ENCODE results near the gene PTH1R.

PTH1R gene

GRCh38 chr3:46892285-46893145, 15.0 kb downstream of the PTH1R start:
- Histone ChIP-seq H3K36me3 (ENCODE audit: insufficient read depth, insufficient read length, low read length) (no peaks in the 10 kb centered on the region), H3K9ac (ENCODE audit: insufficient read length, low read depth) (peak overlapping the region; percentile 73), H3K9me3 (ENCODE audit: insufficient read depth, low read length) (no peaks in the 10 kb centered on the region), H3K4me3 (ENCODE audit: insufficient read length, low read depth) (peak overlapping the region; percentile 24), H3K4me1 (ENCODE audit: insufficient read depth, insufficient read length) (peaks cover 40% of the 10 kb centered on the region), H3K27me3 (ENCODE audit: insufficient read depth, insufficient read length) (peaks cover 23% of the 10 kb centered on the region)
- TF ChIP-seq ZNF274 (IDR thresholded peaks at IDR 0.05; ENCODE audit: low read depth, low read length) = no peak
- DNase-seq (ENCODE audit: low read depth, low spot score) = peak; percentile 65

DNA sequence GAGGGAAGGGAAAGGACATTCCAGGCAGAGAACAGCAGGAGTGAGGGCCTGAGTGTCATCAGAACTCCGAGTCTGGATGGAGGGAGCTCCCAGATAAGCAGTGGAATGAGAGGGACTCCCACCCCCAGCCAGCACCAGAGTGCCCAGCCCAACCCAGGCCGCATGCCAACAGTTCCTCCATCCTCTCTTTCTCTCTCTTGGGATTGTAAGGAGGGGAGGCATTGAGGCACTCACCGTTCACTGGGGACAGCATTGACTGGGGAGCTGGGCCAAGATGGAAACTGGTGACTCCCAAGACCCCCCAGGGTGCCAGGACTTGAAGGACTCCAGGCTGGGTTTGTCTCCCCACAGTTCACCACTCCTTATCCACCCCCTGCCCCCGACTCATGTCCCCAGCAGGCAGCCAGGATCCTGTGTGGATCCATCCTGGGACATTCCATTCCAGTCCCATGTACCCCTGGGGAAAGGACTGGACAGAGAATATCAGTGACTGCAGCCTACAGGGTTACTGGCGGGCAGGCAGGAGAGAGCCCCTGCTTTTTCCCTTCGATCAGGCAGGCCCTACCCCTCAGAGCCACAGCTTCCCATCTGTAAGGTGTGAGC, 15.7 kb downstream of the PTH1R start:
- Histone ChIP-seq H3K9ac (ENCODE audit: insufficient read length, low read depth) (peak overlapping the region; percentile 68), H3K4me1 (ENCODE audit: insufficient read depth, insufficient read length) (peaks cover 40% of the 10 kb centered on the region), H3K36me3 (ENCODE audit: insufficient read depth, insufficient read length, low read length) (no peaks in the 10 kb centered on the region), H3K4me3 (ENCODE audit: insufficient read length, low read depth) (no peak overlapping the region), H3K27me3 (ENCODE audit: insufficient read depth, insufficient read length) (peaks cover 23% of the 10 kb centered on the region), H3K9me3 (ENCODE audit: insufficient read depth, low read length) (no peaks in the 10 kb centered on the region)
- DNase-seq (ENCODE audit: low read depth, low spot score) = no peak
- TF ChIP-seq SUZ12 (IDR thresholded peaks at IDR 0.05; ENCODE audit: extremely low read depth, insufficient read depth, insufficient read length) (no peak), ZNF274 (IDR thresholded peaks at IDR 0.05; ENCODE audit: low read depth, low read length) (no peak), YY1 (IDR thresholded peaks at IDR 0.05; ENCODE audit: insufficient read depth, insufficient read length) (no peak)

- H3K4me1 ChIP-seq (ENCODE audit: insufficient read depth, insufficient read length) = peaks cover 40% of the 10 kb centered on the region
- no peaks in the 10 kb centered on the region for H3K36me3 ChIP-seq (ENCODE audit: insufficient read depth, insufficient read length, low read length)
- H3K9ac ChIP-seq (ENCODE audit: insufficient read length, low read depth) = peak overlapping the region; percentile 27
- TF ChIP-seq ZNF274 (IDR thresholded peaks at IDR 0.05; ENCODE audit: low read depth, low read length) (no peak), YY1 (IDR thresholded peaks at IDR 0.05; ENCODE audit: insufficient read depth, insufficient read length) (no peak)
- no peak overlapping the region for H3K4me3 ChIP-seq (ENCODE audit: insufficient read length, low read depth)
- DNase-seq (ENCODE audit: low read depth, low spot score) = no peak
- no peaks in the 10 kb centered on the region for H3K9me3 ChIP-seq (ENCODE audit: insufficient read depth, low read length)
- H3K27me3 ChIP-seq (ENCODE audit: insufficient read depth, insufficient read length) = peaks cover 23% of the 10 kb centered on the region
These were observed 16.2 kb downstream of the PTH1R start for GRCh38 chr3:46893763-46894162.

DNA sequence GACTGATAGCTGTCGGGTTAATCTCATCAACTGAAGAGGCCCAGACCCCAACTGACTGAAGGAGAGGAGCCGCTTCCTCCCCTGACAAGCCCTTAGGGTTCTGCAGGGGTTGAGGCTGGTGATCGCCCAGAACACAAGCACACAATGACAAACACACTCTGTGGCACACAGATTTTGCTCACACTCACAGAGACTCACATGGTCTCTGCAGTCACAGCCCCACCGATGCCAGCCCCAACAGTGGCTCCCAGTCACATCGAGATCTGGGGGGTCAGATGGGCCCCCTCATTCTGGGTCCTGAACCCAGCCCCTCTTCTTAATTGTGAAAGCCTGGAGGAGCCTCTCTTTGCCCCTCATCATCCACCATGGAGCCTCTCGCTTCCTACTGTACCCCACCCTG, 16.7 kb downstream of the PTH1R start:
- Histone ChIP-seq H3K36me3 (ENCODE audit: insufficient read depth, insufficient read length, low read length) (no peaks in the 10 kb centered on the region), H3K27me3 (ENCODE audit: insufficient read depth, insufficient read length) (peaks cover 23% of the 10 kb centered on the region)
- TF ChIP-seq YY1 (IDR thresholded peaks at IDR 0.05; ENCODE audit: insufficient read depth, insufficient read length) (no peak), SUZ12 (IDR thresholded peaks at IDR 0.05; ENCODE audit: extremely low read depth, insufficient read depth, insufficient read length) (no peak), ZNF274 (IDR thresholded peaks at IDR 0.05; ENCODE audit: low read depth, low read length) (no peak)

GRCh38 chr3:46895204-46895660, 17.7 kb downstream of the PTH1R start:
- peaks cover 23% of the 10 kb centered on the region for H3K27me3 ChIP-seq (ENCODE audit: insufficient read depth, insufficient read length)
- no peak overlapping the region for H3K9ac ChIP-seq (ENCODE audit: insufficient read length, low read depth)
- DNase-seq (ENCODE audit: low read depth, low spot score) = no peak
- H3K4me1 ChIP-seq (ENCODE audit: insufficient read depth, insufficient read length) = peaks cover 26% of the 10 kb centered on the region
- no peak overlapping the region for H3K4me3 ChIP-seq (ENCODE audit: insufficient read length, low read depth)
- H3K9me3 ChIP-seq (ENCODE audit: insufficient read depth, low read length) = no peaks in the 10 kb centered on the region
- no peak for TF ChIP-seq SUZ12 (IDR thresholded peaks at IDR 0.05; ENCODE audit: extremely low read depth, insufficient read depth, insufficient read length)
- no peak for TF ChIP-seq ZNF274 (IDR thresholded peaks at IDR 0.05; ENCODE audit: low read depth, low read length)
- no peak for TF ChIP-seq YY1 (IDR thresholded peaks at IDR 0.05; ENCODE audit: insufficient read depth, insufficient read length)
- H3K36me3 ChIP-seq (ENCODE audit: insufficient read depth, insufficient read length, low read length) = no peaks in the 10 kb centered on the region

More for the DNA sequence above, 16.7 kb downstream of the PTH1R start:
- H3K4me1 ChIP-seq (ENCODE audit: insufficient read depth, insufficient read length) = peaks cover 35% of the 10 kb centered on the region
- DNase-seq (ENCODE audit: low read depth, low spot score) = no peak
- no peak overlapping the region for H3K4me3 ChIP-seq (ENCODE audit: insufficient read length, low read depth)
- no peak overlapping the region for H3K9ac ChIP-seq (ENCODE audit: insufficient read length, low read depth)
- H3K9me3 ChIP-seq (ENCODE audit: insufficient read depth, low read length) = no peaks in the 10 kb centered on the region

DNA sequence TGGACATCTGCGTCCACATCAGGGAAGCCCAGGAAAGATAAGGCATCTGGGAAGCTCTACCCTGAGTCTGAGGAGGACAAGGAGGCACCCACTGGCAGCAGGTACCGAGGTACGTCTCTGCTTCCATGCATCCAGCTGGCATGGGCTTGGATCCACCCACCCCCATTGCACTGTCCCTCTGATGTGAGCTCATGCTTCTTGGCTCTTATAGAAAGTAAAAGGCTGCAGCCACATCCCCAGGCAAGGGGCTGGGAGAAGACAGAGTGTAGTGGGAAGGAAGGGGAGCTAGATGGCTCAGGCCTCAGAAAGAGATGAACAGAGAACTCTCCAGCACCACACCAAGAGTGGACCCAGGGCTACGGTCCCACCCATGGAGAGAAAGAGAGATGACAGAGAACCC, 18.2 kb downstream of the PTH1R start:
- Histone ChIP-seq H3K9ac (ENCODE audit: insufficient read length, low read depth) (no peak overlapping the region), H3K4me3 (ENCODE audit: insufficient read length, low read depth) (no peak overlapping the region), H3K27me3 (ENCODE audit: insufficient read depth, insufficient read length) (peaks cover 21% of the 10 kb centered on the region), H3K4me1 (ENCODE audit: insufficient read depth, insufficient read length) (peaks cover 26% of the 10 kb centered on the region), H3K36me3 (ENCODE audit: insufficient read depth, insufficient read length, low read length) (no peaks in the 10 kb centered on the region), H3K9me3 (ENCODE audit: insufficient read depth, low read length) (no peaks in the 10 kb centered on the region)
- no peak for TF ChIP-seq ZNF274 (IDR thresholded peaks at IDR 0.05; ENCODE audit: low read depth, low read length)
- no peak for TF ChIP-seq SUZ12 (IDR thresholded peaks at IDR 0.05; ENCODE audit: extremely low read depth, insufficient read depth, insufficient read length)
- no peak for TF ChIP-seq YY1 (IDR thresholded peaks at IDR 0.05; ENCODE audit: insufficient read depth, insufficient read length)
- no peak for DNase-seq (ENCODE audit: low read depth, low spot score)

DNA sequence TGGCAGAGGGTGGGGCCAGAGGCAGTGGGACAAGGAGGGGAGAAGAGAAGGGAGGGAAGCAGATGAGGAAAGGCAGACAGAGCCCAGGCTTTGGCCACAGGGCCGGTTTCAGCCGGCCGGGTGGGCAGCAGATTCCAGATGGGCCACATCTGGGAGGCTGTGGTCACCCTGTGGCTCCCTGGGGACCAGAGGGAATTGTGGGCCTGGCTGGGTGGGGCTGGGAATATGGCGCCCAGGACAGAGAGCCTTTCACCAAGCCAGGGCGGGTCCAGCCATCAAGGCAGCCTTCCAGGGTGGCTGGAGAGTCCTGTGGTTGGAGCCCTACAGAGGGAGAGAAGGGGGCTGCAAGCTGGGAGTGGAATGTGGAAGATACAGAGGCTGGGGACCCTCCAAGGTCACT, 18.9 kb downstream of the PTH1R start:
- TF ChIP-seq SUZ12 (IDR thresholded peaks at IDR 0.05; ENCODE audit: extremely low read depth, insufficient read depth, insufficient read length) (no peak), YY1 (IDR thresholded peaks at IDR 0.05; ENCODE audit: insufficient read depth, insufficient read length) (no peak), ZNF274 (IDR thresholded peaks at IDR 0.05; ENCODE audit: low read depth, low read length) (no peak)
- H3K27me3 ChIP-seq (ENCODE audit: insufficient read depth, insufficient read length) = peaks cover 14% of the 10 kb centered on the region
- no peaks in the 10 kb centered on the region for H3K9me3 ChIP-seq (ENCODE audit: insufficient read depth, low read length)

More for the DNA sequence above, 18.9 kb downstream of the PTH1R start:
- Histone ChIP-seq H3K4me3 (ENCODE audit: insufficient read length, low read depth) (no peak overlapping the region), H3K9ac (ENCODE audit: insufficient read length, low read depth) (no peak overlapping the region), H3K4me1 (ENCODE audit: insufficient read depth, insufficient read length) (peaks cover 26% of the 10 kb centered on the region), H3K36me3 (ENCODE audit: insufficient read depth, insufficient read length, low read length) (no peaks in the 10 kb centered on the region)
- DNase-seq (ENCODE audit: low read depth, low spot score) = no peak
